Measurements from ENCODE around the gene FIGNL1. TPM values are rescaled to one million over a fixed set of nuclear protein-coding genes. Genes with fewer than 3 reads are reported as not detected.
A peak's percentile ranks its signal among the peaks of the same experiment; 100 is the strongest.

The FIGNL1 gene
- total RNA-seq, 1 experiment from 2014 or later, result 14.5 TPM

DNA sequence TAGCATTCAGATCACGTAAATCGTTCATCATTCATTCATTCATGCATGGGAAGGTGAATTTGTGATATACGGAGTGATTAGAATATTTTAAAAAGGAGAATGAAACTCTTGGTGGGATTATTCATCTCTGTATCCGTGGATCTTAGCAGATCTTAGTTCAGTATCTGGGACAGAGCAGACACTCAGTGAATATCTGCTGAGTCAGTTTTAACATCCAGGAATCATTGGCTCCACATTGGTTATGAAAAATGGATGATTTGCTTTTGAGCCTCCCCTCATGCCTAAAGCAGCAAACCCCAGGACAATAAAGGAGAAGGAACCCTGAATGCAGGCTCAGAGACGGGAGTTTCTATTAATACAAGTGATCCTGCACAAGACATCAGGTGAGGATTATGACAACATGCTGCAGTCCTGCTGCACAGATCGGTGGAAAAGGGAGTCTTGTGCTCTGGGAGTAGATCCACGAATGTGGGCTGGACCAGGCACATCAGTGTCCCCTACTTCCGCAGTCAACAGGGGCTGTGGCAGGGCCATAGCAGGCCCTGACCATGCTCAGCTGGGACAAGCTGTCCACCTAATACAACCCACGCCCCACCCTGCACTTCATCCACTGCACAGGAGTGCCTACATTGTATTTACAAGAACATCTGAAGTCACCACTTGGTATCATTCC is 26.9 kb upstream of the FIGNL1 start:
- Mint-ChIP-seq H3K27ac (ENCODE audit: low read depth, unreplicated experiment) (no peak overlapping the region), H3K36me3 (ENCODE audit: insufficient read depth, unreplicated experiment) (no peaks in the 10 kb centered on the region), H3K9me3 (ENCODE audit: unreplicated experiment) (no peaks in the 10 kb centered on the region), H3K4me3 (ENCODE audit: unreplicated experiment) (no peak overlapping the region), H3K4me1 (ENCODE audit: insufficient read depth, unreplicated experiment) (peaks cover 13% of the 10 kb centered on the region), H3K27me3 (ENCODE audit: insufficient read depth, unreplicated experiment) (no peaks in the 10 kb centered on the region)
- DNase-seq (ENCODE audit: unreplicated experiment), result no peak
- BruUV-seq (replicated peaks), result no TSS peak
- CTCF ChIA-PET, result interaction anchor here (0.8 to 2.0 kb wide), 2 partner anchors 9 to 156 kb away, joined by 6 to 15 read pairs; no protein-coding TSS in a partner anchor
- TF ChIP-seq CTCF (IDR thresholded peaks at IDR 0.05; ENCODE audit: unreplicated experiment), result no peak
- intact Hi-C loops (cut with micrococcal nuclease), result no loop called here
- POLR2A ChIA-PET, result no interaction called here

DNA sequence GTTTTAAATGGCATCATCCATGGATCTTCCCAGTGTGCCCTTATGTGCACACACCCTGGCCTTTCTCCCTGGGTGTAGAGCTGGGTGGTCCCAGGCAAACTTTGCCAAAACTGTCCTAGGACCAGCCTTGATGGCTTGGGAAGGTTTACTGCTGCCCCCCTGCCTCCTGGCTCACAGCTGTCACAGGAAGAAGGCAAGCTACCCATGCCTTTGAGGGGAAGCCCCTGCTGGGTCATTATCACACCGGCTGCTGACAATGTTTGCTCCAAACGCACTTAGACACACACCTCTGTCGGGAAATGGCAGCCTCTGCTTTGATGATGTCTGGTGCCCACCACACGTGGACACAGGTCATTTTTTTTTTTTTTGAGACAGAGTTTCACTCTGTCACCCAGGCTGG is 25.2 kb upstream of the FIGNL1 start:
- no TSS peak for BruUV-seq (replicated peaks)
- Mint-ChIP-seq H3K36me3 (ENCODE audit: insufficient read depth, unreplicated experiment) (no peaks in the 10 kb centered on the region), H3K27ac (ENCODE audit: low read depth, unreplicated experiment) (no peak overlapping the region), H3K4me1 (ENCODE audit: insufficient read depth, unreplicated experiment) (peaks cover 13% of the 10 kb centered on the region), H3K27me3 (ENCODE audit: insufficient read depth, unreplicated experiment) (no peaks in the 10 kb centered on the region), H3K4me3 (ENCODE audit: unreplicated experiment) (no peak overlapping the region), H3K9me3 (ENCODE audit: unreplicated experiment) (no peaks in the 10 kb centered on the region)
- no peak for TF ChIP-seq CTCF (IDR thresholded peaks at IDR 0.05; ENCODE audit: unreplicated experiment)
- DNase-seq (ENCODE audit: unreplicated experiment), result no peak
- CTCF ChIA-PET, result interaction anchor here (0.6 to 12.1 kb wide), 12 partner anchors 11 to 1178 kb away, joined by 3 to 187 read pairs (median 4); no protein-coding TSS in a partner anchor
- POLR2A ChIA-PET, result no interaction called here
- intact Hi-C loops (cut with micrococcal nuclease), result no loop called here

GRCh38 chr7:50474382-50475160 is 24.4 kb upstream of the FIGNL1 start:
- H3K27ac Mint-ChIP-seq (ENCODE audit: low read depth, unreplicated experiment), result peak overlapping the region; percentile 88
- peaks cover 13% of the 10 kb centered on the region for H3K4me1 Mint-ChIP-seq (ENCODE audit: insufficient read depth, unreplicated experiment)
- no TSS peak for BruUV-seq (replicated peaks)
- intact Hi-C loops (cut with micrococcal nuclease), result no loop called here
- H3K4me3 Mint-ChIP-seq (ENCODE audit: unreplicated experiment), result no peak overlapping the region
- H3K36me3 Mint-ChIP-seq (ENCODE audit: insufficient read depth, unreplicated experiment), result no peaks in the 10 kb centered on the region
- no peaks in the 10 kb centered on the region for H3K27me3 Mint-ChIP-seq (ENCODE audit: insufficient read depth, unreplicated experiment)
- DNase-seq (ENCODE audit: unreplicated experiment), result peak; percentile 77
- CTCF ChIA-PET, result interaction anchor here (0.7 to 12.1 kb wide), 12 partner anchors 11 to 1179 kb away, joined by 3 to 187 read pairs (median 4); no protein-coding TSS in a partner anchor
- POLR2A ChIA-PET, result interaction anchor here (0.9 to 2.2 kb wide), 3 partner anchors 13 to 160 kb away, joined by 3 to 8 read pairs (median 5); no protein-coding TSS in a partner anchor
- no peak for TF ChIP-seq CTCF (IDR thresholded peaks at IDR 0.05; ENCODE audit: unreplicated experiment)
- H3K9me3 Mint-ChIP-seq (ENCODE audit: unreplicated experiment), result no peaks in the 10 kb centered on the region

- CTCF ChIA-PET, result interaction anchor here (1.0 to 12.1 kb wide), 4 partner anchors 113 to 206 kb away, joined by 3 to 187 read pairs (median 6); no protein-coding TSS in a partner anchor
- Mint-ChIP-seq H3K4me1 (ENCODE audit: insufficient read depth, unreplicated experiment) (peaks cover 13% of the 10 kb centered on the region), H3K27me3 (ENCODE audit: insufficient read depth, unreplicated experiment) (no peaks in the 10 kb centered on the region), H3K27ac (ENCODE audit: low read depth, unreplicated experiment) (peak overlapping the region; percentile 88), H3K36me3 (ENCODE audit: insufficient read depth, unreplicated experiment) (no peaks in the 10 kb centered on the region), H3K9me3 (ENCODE audit: unreplicated experiment) (no peaks in the 10 kb centered on the region), H3K4me3 (ENCODE audit: unreplicated experiment) (no peak overlapping the region)
- intact Hi-C loops (cut with micrococcal nuclease), result no loop called here
- no TSS peak for BruUV-seq (replicated peaks)
- no peak for DNase-seq (ENCODE audit: unreplicated experiment)
- TF ChIP-seq CTCF (IDR thresholded peaks at IDR 0.05; ENCODE audit: unreplicated experiment), result no peak
- POLR2A ChIA-PET, result interaction anchor here (2.2 kb wide), 1 partner anchor 14 kb away, joined by 8 read pairs; no protein-coding TSS in a partner anchor
Measured at GRCh38 chr7:50473531-50473930, 23.4 kb upstream of the FIGNL1 start.

Data from MCF 10A (cell line).